PC-9 (cell line): ENCODE measurements around the gene CXCR5. TPM values are rescaled to one million over a fixed set of nuclear protein-coding genes. Genes with fewer than 3 reads are reported as not detected.

Experiments used
- Bru-seq: library from RNA; stranded (reverse); fragments of 400-500 nt; gene quantifications from one replicate; lab custom pipeline; 2021; lab: Mats Ljungman, UMichigan
- BruChase-seq, 2 experiments: library from RNA; stranded (reverse); fragments of 400-500 nt; gene quantifications; one replicate each; lab custom pipeline; 2021; lab: Mats Ljungman, UMichigan
- BruUV-seq: library from RNA; stranded (reverse); fragments of 400-500 nt; replicated peaks from 2 replicates; lab custom pipeline; 2021; lab: Mats Ljungman, UMichigan
- CTCF ChIA-PET: fragments of 300-600 bp; sonication (Branson Sonifier 250); formaldehyde crosslinking; loops from one replicate; lab custom pipeline; 2022; ENCODE audit warnings: antibody characterized with exemption; lab: Charles Lee
- POLR2A ChIA-PET: fragments of 300-600 bp; sonication (Branson Sonifier 250); formaldehyde crosslinking; loops from one replicate; lab custom pipeline; 2022; ENCODE audit warnings: antibody characterized with exemption; ENCODE audit not compliant: unreplicated experiment; lab: Charles Lee
- DNase-seq, 2 experiments: peaks; one replicate each; pipeline versions ENCODE4 v3.0.0 to v3.0.0-alpha.2; 2015 to 2022; ENCODE audit warnings: mixed read lengths in 1 of 2
- H2AFZ ChIP-seq: fragments of 200-600 bp; sonication (generic); 2 replicates; pipeline ENCODE4 v1.8.1; 2017; ENCODE audit warnings: antibody characterized with exemption
- H3F3A ChIP-seq: fragments of 200-600 bp; sonication (generic); 2 replicates; pipeline ENCODE4 v1.8.1; 2017; ENCODE audit warnings: antibody characterized with exemption, mild to moderate bottlenecking, low read depth; ENCODE audit not compliant: insufficient read depth
- H3K27ac ChIP-seq: fragments of 200-600 bp; sonication (generic); 2 replicates; pipeline ENCODE4 v1.6.1; 2016; ENCODE audit warnings: mixed run types
- H3K27me3 ChIP-seq: fragments of 200-600 bp; sonication (generic); 2 replicates; pipeline ENCODE4 v1.6.1; 2016; ENCODE audit warnings: low read depth, mixed run types; ENCODE audit not compliant: insufficient read depth
- H3K36me3 ChIP-seq: fragments of 200-600 bp; sonication (generic); 2 replicates; pipeline ENCODE4 v1.6.1; 2016; ENCODE audit warnings: low read depth, mixed run types
- H3K4me1 ChIP-seq: fragments of 200-600 bp; sonication (generic); replicated peaks from 2 replicates; pipeline ENCODE4 v1.6.1; 2016; ENCODE audit warnings: mixed run types; ENCODE audit not compliant: insufficient read depth
- H3K4me2 ChIP-seq: fragments of 200-600 bp; sonication (generic); 2 replicates; pipeline ENCODE4 v1.6.1; 2017; ENCODE audit warnings: mixed run types
- H3K4me3 ChIP-seq: fragments of 200-600 bp; sonication (generic); 2 replicates; pipeline ENCODE4 v1.6.1; 2016; ENCODE audit warnings: mixed run types
- H3K79me2 ChIP-seq: fragments of 200-600 bp; sonication (generic); 2 replicates; pipeline ENCODE4 v1.6.1; 2017; ENCODE audit warnings: low read depth, mixed run types
- H3K9me2 ChIP-seq: fragments of 200-600 bp; sonication (generic); 2 replicates; pipeline ENCODE4 v1.8.1; 2017; ENCODE audit warnings: mild to moderate bottlenecking; ENCODE audit not compliant: insufficient read depth
- H3K9me3 ChIP-seq: fragments of 200-600 bp; sonication (generic); 2 replicates; pipeline ENCODE4 v1.8.1; 2016; ENCODE audit warnings: low read depth; ENCODE audit not compliant: insufficient read depth
- H4K20me1 ChIP-seq: fragments of 200-600 bp; sonication (generic); 2 replicates; pipeline ENCODE4 v1.8.1; 2017; ENCODE audit not compliant: insufficient read depth
- CTCF ChIP-seq: fragments of 200-600 bp; sonication (generic); conservative IDR thresholded peaks from 2 replicates; pipeline ENCODE4 v1.6.1; 2017; ENCODE audit warnings: mixed run types, antibody characterized with exemption, mild to moderate bottlenecking, moderate library complexity
- EZH2 ChIP-seq: fragments of 200-600 bp; sonication (generic); IDR thresholded peaks from 2 replicates; pipeline ENCODE4 v1.8.0; 2017; ENCODE audit warnings: antibody characterized with exemption, low read depth
- intact Hi-C: fragments of 100-400 bp; cut with micrococcal nuclease; formaldehyde crosslinking; loops from one replicate; pipeline ENCODE4 v1.10.0; 2022; ENCODE audit not compliant: unreplicated experiment
- long read RNA-seq: library from polyadenylated mRNA; stranded (forward); transcript quantifications from one replicate; pipeline ENCODE4 v2.0.0, GENCODE V29; 2022
- total RNA-seq: library from RNA; stranded (reverse); gene quantifications from 2 replicates; pipeline ENCODE4 v1.2.3, GENCODE V29; 2021

CXCR5 gene
- total RNA-seq: not detected in 2 replicates
- Bru-seq, nascent RNA: percentile 6 among the genes with signal in this experiment
- BruChase-seq, experiment 1, labeled RNA remaining after a 2-hour chase: not detected
- percentile 11 among the genes with signal in this experiment for BruChase-seq, experiment 2, labeled RNA remaining after a 6-hour chase
- long read RNA-seq: 0 reads

- peaks cover 4% of the 10 kb centered on the region; the same call in 1 of the 2 replicates for H3F3A ChIP-seq
- TF ChIP-seq EZH2: no peak
- H3K27me3 ChIP-seq: no peaks in the 10 kb centered on the region
- DNase-seq: no peak
- ChIA-PET CTCF (interaction anchor here (0.6 kb wide), 1 partner anchor 13 kb away, joined by 3 read pairs; no protein-coding TSS in a partner anchor), POLR2A (no interaction called here)
- H3K4me3 ChIP-seq: no peak within 1 kb of the TSS
- no peaks in the 10 kb centered on the region for H3K9me3 ChIP-seq
- H4K20me1 ChIP-seq: no peaks in the 10 kb centered on the region
- no peak within 1 kb of the TSS for H3K4me2 ChIP-seq
- H3K4me1 ChIP-seq: peaks cover 18% of the 10 kb centered on the region
- no peak within 1 kb of the TSS for H2AFZ ChIP-seq
- intact Hi-C loops: no loop called here
- H3K27ac ChIP-seq: no peak within 1 kb of the TSS
- H3K36me3 ChIP-seq: no peaks in the 10 kb centered on the region
- no peaks in the 10 kb centered on the region for H3K79me2 ChIP-seq
- H3K9me2 ChIP-seq: no peaks in the 10 kb centered on the region
- BruUV-seq: no TSS peak
Measured at GRCh38 chr11:118883368-118884071, at the start of gene CXCR5. TSS of gene CXCR5 (plus strand) at chr11:118883892. CDS start at chr11:118883942, 50 bp downstream.

GRCh38 chr11:118834427-118835028, 49.2 kb upstream of the CXCR5 start:
- H3K9me2 ChIP-seq: no peaks in the 10 kb centered on the region
- ChIA-PET CTCF (no interaction called here), POLR2A (interaction anchor here (0.6 kb wide), 1 partner anchor 38 kb away, joined by 4 read pairs; no protein-coding TSS in a partner anchor)
- H2AFZ ChIP-seq: no peak overlapping the region
- DNase-seq: no peak
- no peaks in the 10 kb centered on the region for H3K9me3 ChIP-seq
- intact Hi-C loops: no loop called here
- no peaks in the 10 kb centered on the region for H3K36me3 ChIP-seq
- no peaks in the 10 kb centered on the region for H4K20me1 ChIP-seq
- H3F3A ChIP-seq: no peaks in the 10 kb centered on the region
- TF ChIP-seq EZH2: no peak
- no TSS peak for BruUV-seq
- H3K4me1 ChIP-seq: no peaks in the 10 kb centered on the region
- 0 out of 2 replicates have a peak overlapping the region, but pooled peaks have one; percentile 15 for H3K4me2 ChIP-seq
- no peak overlapping the region for H3K4me3 ChIP-seq
- H3K27me3 ChIP-seq: no peaks in the 10 kb centered on the region
- no peaks in the 10 kb centered on the region for H3K79me2 ChIP-seq
- H3K27ac ChIP-seq: no peak overlapping the region

- no TSS peak for BruUV-seq
- Histone ChIP-seq H3K9me2 (no peaks in the 10 kb centered on the region), H3K79me2 (no peaks in the 10 kb centered on the region), H4K20me1 (no peaks in the 10 kb centered on the region), H3K4me3 (no peak overlapping the region), H3K4me1 (no peaks in the 10 kb centered on the region), H3K9me3 (no peaks in the 10 kb centered on the region), H3K27me3 (no peaks in the 10 kb centered on the region), H3K4me2 (no peak overlapping the region), H3K27ac (no peak overlapping the region), H2AFZ (no peak overlapping the region), H3K36me3 (no peaks in the 10 kb centered on the region), H3F3A (no peaks in the 10 kb centered on the region)
- no peak for TF ChIP-seq EZH2
- TF ChIP-seq CTCF: no peak
- ChIA-PET CTCF (no interaction called here), POLR2A (no interaction called here)
- intact Hi-C loops: no loop called here
- no peak for DNase-seq
Measured at GRCh38 chr11:118837868-118838267, 45.8 kb upstream of the CXCR5 start.
